Thyroid gland (tissue), 4 donors: ENCODE data around the gene PCP4L1. TPM values are rescaled to one million over a fixed set of nuclear protein-coding genes. Genes with fewer than 3 reads are reported as not detected.

Experiments used
- DNase-seq, 2 donors: peaks; one replicate each; pipeline ENCODE4 v3.0.0-alpha.2; 2019
- H3K27ac ChIP-seq, 3 donors: fragments of 200-600 bp; sonication (generic); 1 replicate in 2 of 3; 2 replicates in 1 of 3; pipeline ENCODE4 v1.5.1; 2016 to 2019; ENCODE audit warnings: mild to moderate bottlenecking in 1 of 3, moderate library complexity in 1 of 3
- H3K27me3 ChIP-seq: fragments of 200-600 bp; sonication (generic); one replicate; pipeline ENCODE4 v1.5.1; 2019
- H3K36me3 ChIP-seq, 2 donors: fragments of 200-600 bp; sonication (generic); one replicate each; pipeline ENCODE4 v1.5.1; 2016 to 2019
- H3K4me1 ChIP-seq, 2 donors: fragments of 200-600 bp; sonication (generic); one replicate each; pipeline ENCODE4 v1.5.1; 2017 to 2019
- H3K4me3 ChIP-seq, 3 donors: fragments of 200-600 bp; sonication (generic); replicated peaks in 1 of 3; 1 replicate in 2 of 3; 2 replicates in 1 of 3; pipeline ENCODE4 v1.5.1; 2016; ENCODE audit warnings: mild to moderate bottlenecking in 1 of 3
- H3K9me3 ChIP-seq: fragments of 200-600 bp; sonication (generic); one replicate; pipeline ENCODE4 v1.5.1; 2017
- CTCF ChIP-seq, 6 experiments: fragments of 200-600 bp in 3 of 6; fragments of 450-650 bp in 3 of 6; sonication (generic) in 3 of 6; IDR thresholded peaks; one replicate each; pipeline ENCODE4 v1.5.1; 2016 to 2019; ENCODE audit warnings: antibody characterized with exemption in 6 of 6, mild to moderate bottlenecking in 2 of 6, inconsistent platforms in 1 of 6, moderate library complexity in 1 of 6
- POLR2A ChIP-seq, 2 donors: fragments of 450-650 bp; IDR thresholded peaks; one replicate each; pipeline ENCODE4 v1.6.1; 2017; ENCODE audit warnings: antibody characterized with exemption in 2 of 2, mild to moderate bottlenecking in 2 of 2, moderate library complexity in 1 of 2
- whole genome bisulfite sequencing, 2 donors: methylation state at CpG; one replicate each; pipeline ENCODE4 v1.1.5; 2017; 5-methylcytosine and 5-hydroxymethylcytosine counted together
- intact Hi-C: fragments of 100-400 bp; cut with DNase I; formaldehyde crosslinking; loops from one replicate; pipeline ENCODE4 v1.15.1; 2023
- total RNA-seq, 4 donors: library from RNA; depleted of rRNA; stranded (reverse); fragments of >200 nt; gene quantifications; one replicate each; pipeline ENCODE4 v1.2.3, GENCODE V29; 2016

PCP4L1 gene
- total RNA-seq, 4 donors from 2014 or later = 0.39 to 0.83 (median 0.61) TPM

GRCh38 chr1:161260376-161261260, 2.1 kb downstream of the PCP4L1 start:
- intact Hi-C loops = no loop called here
- no peak overlapping the region for H3K4me3 ChIP-seq
- H3K9me3 ChIP-seq = no peaks in the 10 kb centered on the region
- H3K36me3 ChIP-seq = no peaks in the 10 kb centered on the region
- H3K27ac ChIP-seq = no peak overlapping the region
- TF ChIP-seq POLR2A (IDR thresholded peaks at IDR 0.05) (no peak), CTCF (IDR thresholded peaks at IDR 0.05) (no peak)
- no peaks in the 10 kb centered on the region for H3K27me3 ChIP-seq
- WGBS, 2 donors = 32 to 44% methylated on average over 9 of the region's 9 CpGs
- peak in 1 of 2 donors; percentile 3 for DNase-seq
- H3K4me1 ChIP-seq = peaks cover 6 to 18% of the 10 kb centered on the region in 2 donors

DNA sequence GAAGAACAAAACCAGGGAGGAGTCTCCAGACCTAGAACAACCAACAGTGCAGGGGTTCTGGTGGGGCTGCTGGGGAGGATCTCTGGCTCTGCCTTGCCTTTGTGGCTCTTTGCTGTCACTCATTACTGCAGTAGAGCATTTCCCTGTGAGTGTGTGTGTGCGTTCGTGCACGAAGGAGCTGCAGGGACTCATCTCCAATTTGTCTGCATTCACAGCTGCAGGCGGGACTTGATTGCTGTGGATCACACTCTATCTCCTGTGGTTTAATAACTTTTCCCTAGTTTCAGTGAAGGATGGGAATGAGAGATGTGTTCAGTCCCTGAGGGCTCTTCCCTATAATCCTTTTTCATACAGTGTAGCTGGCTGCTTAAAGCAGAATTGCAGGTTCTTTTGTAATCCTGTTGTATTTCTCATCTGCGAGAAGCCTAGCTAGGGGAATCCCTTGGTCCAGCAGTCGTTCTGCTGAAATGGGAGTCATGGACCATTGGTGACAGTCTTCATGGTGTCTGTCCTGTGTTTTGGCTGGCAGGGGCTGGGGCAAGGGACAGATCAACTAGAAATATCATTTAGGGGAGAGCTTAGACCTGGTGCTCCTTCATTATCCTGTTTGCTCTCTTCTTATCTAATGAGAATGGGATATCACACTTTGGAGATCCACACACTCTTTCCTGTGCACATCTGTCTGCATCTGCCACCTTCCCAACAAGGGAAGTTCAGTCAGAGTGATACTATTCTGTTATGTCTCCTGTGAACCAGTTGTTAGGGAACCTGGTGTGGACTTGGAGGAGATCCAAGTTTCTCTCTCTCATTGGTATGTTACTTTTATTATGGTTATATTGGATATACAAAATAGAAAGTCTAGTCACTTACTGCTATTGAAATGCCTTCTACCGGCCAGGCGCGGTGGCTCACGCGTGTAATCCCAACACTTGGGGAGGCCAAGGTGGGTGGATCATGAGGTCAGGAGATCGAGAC, 3.0 kb downstream of the PCP4L1 start:
- TF ChIP-seq CTCF (IDR thresholded peaks at IDR 0.05) = no peak
- TF ChIP-seq POLR2A (IDR thresholded peaks at IDR 0.05) = no peak
- no peak overlapping the region for H3K27ac ChIP-seq
- intact Hi-C loops = no loop called here
- 64 to 65% methylated on average over 12 of the region's 12 CpGs for WGBS, 2 donors
- peaks cover 6 to 18% of the 10 kb centered on the region in 2 donors for H3K4me1 ChIP-seq
- no peaks in the 10 kb centered on the region for H3K36me3 ChIP-seq
- peak in 1 of 2 donors; percentile 4 for DNase-seq
- no peaks in the 10 kb centered on the region for H3K9me3 ChIP-seq
- H3K4me3 ChIP-seq = no peak overlapping the region
- H3K27me3 ChIP-seq = no peaks in the 10 kb centered on the region

- H3K27me3 ChIP-seq = no peaks in the 10 kb centered on the region
- no peak overlapping the region for H3K27ac ChIP-seq
- no peak overlapping the region for H3K4me3 ChIP-seq
- H3K36me3 ChIP-seq = no peaks in the 10 kb centered on the region
- H3K4me1 ChIP-seq = peaks cover 0 to 7% of the 10 kb centered on the region in 2 donors
- no peak for DNase-seq
- intact Hi-C loops = no loop called here
- TF ChIP-seq POLR2A (IDR thresholded peaks at IDR 0.05) = no peak
- no peak for TF ChIP-seq CTCF (IDR thresholded peaks at IDR 0.05)
- no peaks in the 10 kb centered on the region for H3K9me3 ChIP-seq
- 69 to 72% methylated on average over 5 of the region's 5 CpGs for WGBS, 2 donors
Observed at GRCh38 chr1:161265305-161265704, 6.8 kb downstream of the PCP4L1 start.

DNA sequence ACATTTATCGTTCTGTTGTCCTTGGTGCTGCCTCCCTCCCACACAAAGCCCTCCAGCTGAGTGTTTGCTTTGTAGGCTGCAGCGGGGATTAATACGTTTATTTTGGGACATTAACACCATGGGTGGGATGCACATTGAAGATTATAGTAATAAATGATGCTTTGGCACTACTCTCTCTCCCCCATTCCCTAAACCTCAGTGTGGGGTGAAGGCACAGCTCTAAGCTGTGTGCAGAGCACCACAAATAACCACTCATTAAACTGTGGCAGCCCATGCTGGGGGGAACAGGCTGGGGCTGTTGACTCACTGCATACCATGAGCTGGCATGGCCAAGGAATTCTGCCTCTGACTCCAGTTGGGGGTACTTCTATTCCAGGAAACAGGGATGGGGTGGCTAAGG, 7.7 kb downstream of the PCP4L1 start:
- Histone ChIP-seq H3K4me3 (no peak overlapping the region), H3K4me1 (no peaks in the 10 kb centered on the region), H3K9me3 (no peaks in the 10 kb centered on the region), H3K27me3 (no peaks in the 10 kb centered on the region), H3K36me3 (no peaks in the 10 kb centered on the region), H3K27ac (no peak overlapping the region)
- intact Hi-C loops = no loop called here
- no peak for TF ChIP-seq CTCF (IDR thresholded peaks at IDR 0.05)
- TF ChIP-seq POLR2A (IDR thresholded peaks at IDR 0.05) = no peak
- 48 to 50% methylated on average over 3 of the region's 3 CpGs for WGBS, 2 donors
- DNase-seq = no peak
